ENCODE measurements around the gene CSNK1E. TPM values are rescaled to one million over a fixed set of nuclear protein-coding genes. Genes with fewer than 3 reads are reported as not detected.

The CSNK1E gene
- total RNA-seq, 6 experiments from 2014 or later, result 19.9 to 41.8 (median 27.4) TPM

GRCh38 chr22:38247713-38248112 lies 69.5 kb downstream of the CSNK1E start:
- 88% methylated on average over 3 of the region's 12 CpGs for WGBS (ENCODE audit: insufficient coverage, low coverage, low lambda C conversion rate, missing lambda C conversion rate)
- intact Hi-C loops (cut with DNase I), result no loop called here
- Histone ChIP-seq H3K4me3 (no peak overlapping the region), H3K4me1 (no peaks in the 10 kb centered on the region), H3K27me3 (no peaks in the 10 kb centered on the region), H3K9me3 (no peaks in the 10 kb centered on the region), H3K27ac (peak overlapping the region in 1 of 3 donors; percentile 2), H3K36me3 (peaks cover 0 to 8% (median 3%) of the 10 kb centered on the region in 4 donors)
- TF ChIP-seq CTCF (IDR thresholded peaks at IDR 0.05) (no peak), POLR2A (IDR thresholded peaks at IDR 0.05) (no peak)
- DNase-seq, result no peak
- ATAC-seq, result no peak

GRCh38 chr22:38246692-38247091 lies 70.5 kb downstream of the CSNK1E start:
- no peaks in the 10 kb centered on the region for H3K27me3 ChIP-seq
- no peak for DNase-seq
- no peaks in the 10 kb centered on the region for H3K9me3 ChIP-seq
- no peak overlapping the region for H3K27ac ChIP-seq
- peak in 2 of 4 donors; percentile 12 to 19 for ATAC-seq
- no peaks in the 10 kb centered on the region for H3K4me1 ChIP-seq
- TF ChIP-seq CTCF (IDR thresholded peaks at IDR 0.05) (no peak), POLR2A (IDR thresholded peaks at IDR 0.05) (no peak)
- WGBS (ENCODE audit: insufficient coverage, low coverage, low lambda C conversion rate, missing lambda C conversion rate), result 50% methylated on average over 1 of the region's 5 CpGs
- H3K36me3 ChIP-seq, result peaks cover 0 to 8% (median 3%) of the 10 kb centered on the region in 4 donors
- intact Hi-C loops (cut with DNase I), result no loop called here
- no peak overlapping the region for H3K4me3 ChIP-seq

GRCh38 chr22:38246046-38246658 lies 71.1 kb downstream of the CSNK1E start:
- TF ChIP-seq CTCF (IDR thresholded peaks at IDR 0.05) (no peak), POLR2A (IDR thresholded peaks at IDR 0.05) (no peak)
- WGBS (ENCODE audit: insufficient coverage, low coverage, low lambda C conversion rate, missing lambda C conversion rate), result no CpG with 5 or more reads among the region's 19 CpGs
- H3K4me3 ChIP-seq, result no peak overlapping the region
- H3K27me3 ChIP-seq, result no peaks in the 10 kb centered on the region
- H3K4me1 ChIP-seq, result no peaks in the 10 kb centered on the region
- no peak overlapping the region for H3K27ac ChIP-seq
- no peaks in the 10 kb centered on the region for H3K9me3 ChIP-seq
- DNase-seq, result no peak
- intact Hi-C loops (cut with DNase I), result no loop called here
- H3K36me3 ChIP-seq, result peaks cover 0 to 8% (median 3%) of the 10 kb centered on the region in 4 donors
- no peak for ATAC-seq

- ATAC-seq (no peak), DNase-seq (no peak)
- no peaks in the 10 kb centered on the region for H3K4me1 ChIP-seq
- H3K4me3 ChIP-seq, result no peak overlapping the region
- TF ChIP-seq POLR2A (IDR thresholded peaks at IDR 0.05), result no peak
- no peak for TF ChIP-seq CTCF (IDR thresholded peaks at IDR 0.05)
- peaks cover 0 to 8% (median 3%) of the 10 kb centered on the region in 4 donors for H3K36me3 ChIP-seq
- 49% methylated on average over 2 of the region's 4 CpGs for whole genome bisulfite sequencing (ENCODE audit: insufficient coverage, low coverage, low lambda C conversion rate, missing lambda C conversion rate)
- no peak overlapping the region for H3K27ac ChIP-seq
- intact Hi-C loops (cut with DNase I), result no loop called here
- H3K27me3 ChIP-seq, result no peaks in the 10 kb centered on the region
- no peaks in the 10 kb centered on the region for H3K9me3 ChIP-seq
These were observed 73.1 kb downstream of the CSNK1E start for GRCh38 chr22:38244106-38244505.
